GM12865 (cell line): ENCODE measurements around the gene BPIFB2.
"Not testable (repeated sequence)": the region's sequence is repeated elsewhere in the genome, so short reads cannot be mapped to it uniquely, and the experiment has no call there.

ENCODE experiments used
- DNase-seq: peaks from one replicate; pipeline ENCODE4 v3.0.0; 2010; ENCODE audit warnings: low read depth
- H3K4me3 ChIP-seq: 2 replicates; pipeline ENCODE4 v1.5.1; 2011; ENCODE audit warnings: mild to moderate bottlenecking, low read depth, low read length, control low read depth
- TF ChIP-seq, protein P1 (sequence below): IDR thresholded peaks from 2 replicates; pipeline ENCODE4 v1.5.1; 2011; ENCODE audit warnings: low read length, control low read depth, low read depth, inconsistent platforms; ENCODE audit not compliant: insufficient read depth; ENCODE audit errors: missing control alignments

Gene BPIFB2

DNA sequence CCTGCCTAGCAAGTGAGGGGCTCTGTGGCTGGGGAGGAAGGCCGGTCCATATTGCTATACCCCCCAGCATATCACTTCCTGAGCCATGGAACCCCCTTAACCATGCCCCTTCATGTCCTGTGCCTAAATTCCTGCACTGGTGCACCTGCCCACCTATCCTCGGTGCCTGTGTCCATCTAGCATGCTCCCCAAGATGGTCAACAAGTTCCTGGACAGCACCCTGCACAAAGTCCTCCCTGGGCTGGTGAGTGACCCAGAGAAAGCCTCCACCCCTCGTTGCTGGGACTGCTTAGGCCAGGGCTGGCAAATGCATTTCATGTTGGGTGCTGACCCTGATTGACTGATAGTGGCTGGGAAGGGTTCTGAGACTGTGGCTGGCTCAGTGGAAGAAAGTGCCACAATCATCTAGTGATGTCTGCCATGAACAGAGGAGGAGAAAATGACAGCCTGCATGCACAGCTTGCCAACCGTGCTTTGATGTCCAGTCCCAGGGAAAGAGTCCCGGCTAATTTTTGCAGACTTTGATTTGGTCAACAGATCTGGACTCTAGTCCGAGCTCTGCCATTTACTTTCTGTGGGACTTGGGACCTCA is 27.5 kb downstream of the BPIFB2 start:
- H3K4me3 ChIP-seq, result no peak overlapping the region
- TF ChIP-seq, protein P1, sequence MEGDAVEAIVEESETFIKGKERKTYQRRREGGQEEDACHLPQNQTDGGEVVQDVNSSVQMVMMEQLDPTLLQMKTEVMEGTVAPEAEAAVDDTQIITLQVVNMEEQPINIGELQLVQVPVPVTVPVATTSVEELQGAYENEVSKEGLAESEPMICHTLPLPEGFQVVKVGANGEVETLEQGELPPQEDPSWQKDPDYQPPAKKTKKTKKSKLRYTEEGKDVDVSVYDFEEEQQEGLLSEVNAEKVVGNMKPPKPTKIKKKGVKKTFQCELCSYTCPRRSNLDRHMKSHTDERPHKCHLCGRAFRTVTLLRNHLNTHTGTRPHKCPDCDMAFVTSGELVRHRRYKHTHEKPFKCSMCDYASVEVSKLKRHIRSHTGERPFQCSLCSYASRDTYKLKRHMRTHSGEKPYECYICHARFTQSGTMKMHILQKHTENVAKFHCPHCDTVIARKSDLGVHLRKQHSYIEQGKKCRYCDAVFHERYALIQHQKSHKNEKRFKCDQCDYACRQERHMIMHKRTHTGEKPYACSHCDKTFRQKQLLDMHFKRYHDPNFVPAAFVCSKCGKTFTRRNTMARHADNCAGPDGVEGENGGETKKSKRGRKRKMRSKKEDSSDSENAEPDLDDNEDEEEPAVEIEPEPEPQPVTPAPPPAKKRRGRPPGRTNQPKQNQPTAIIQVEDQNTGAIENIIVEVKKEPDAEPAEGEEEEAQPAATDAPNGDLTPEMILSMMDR, result no peak
- DNase-seq, result no peak

DNA sequence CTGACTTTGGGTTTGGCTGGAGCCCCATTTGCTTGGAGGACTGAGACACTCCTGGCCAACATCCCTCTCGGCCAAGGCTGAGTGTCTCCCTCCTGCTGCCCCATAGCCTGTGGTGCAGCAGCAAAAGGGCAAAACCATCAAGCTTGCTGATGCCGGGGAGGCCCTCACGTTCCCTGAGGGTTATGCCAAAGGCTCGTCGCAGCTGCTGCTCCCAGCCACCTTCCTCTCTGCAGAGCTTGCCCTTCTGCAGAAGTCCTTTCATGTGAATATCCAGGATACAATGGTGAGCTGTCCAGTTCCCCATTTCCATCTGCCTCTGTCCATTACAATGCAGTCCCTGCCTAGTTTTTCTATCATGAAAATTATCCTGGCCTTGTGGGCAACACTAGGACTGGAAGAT is 30.0 kb downstream of the BPIFB2 start:
- H3K4me3 ChIP-seq, result no peak overlapping the region
- TF ChIP-seq, protein P1, result no peak
- DNase-seq, result no peak

DNA sequence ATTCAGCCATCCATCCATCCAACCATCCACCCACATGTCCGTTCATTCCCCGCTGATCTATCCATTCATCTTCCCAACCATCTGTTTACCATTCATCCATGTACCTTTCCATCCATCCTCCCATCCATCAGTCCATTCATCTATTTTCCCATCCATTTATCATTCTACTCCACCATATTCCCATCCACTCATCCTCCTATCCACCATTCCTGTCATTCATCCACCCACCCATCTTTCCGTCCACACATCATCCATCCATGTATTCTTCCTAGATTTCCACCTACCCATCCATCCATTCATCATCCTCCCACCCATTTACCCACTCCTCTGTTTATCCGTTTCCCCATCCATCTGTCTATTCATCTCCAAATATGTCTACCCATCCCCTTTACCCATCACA is 30.7 kb downstream of the BPIFB2 start:
- TF ChIP-seq, protein P1, result no peak
- H3K4me3 ChIP-seq, result no peak overlapping the region
- DNase-seq, result no peak

DNA sequence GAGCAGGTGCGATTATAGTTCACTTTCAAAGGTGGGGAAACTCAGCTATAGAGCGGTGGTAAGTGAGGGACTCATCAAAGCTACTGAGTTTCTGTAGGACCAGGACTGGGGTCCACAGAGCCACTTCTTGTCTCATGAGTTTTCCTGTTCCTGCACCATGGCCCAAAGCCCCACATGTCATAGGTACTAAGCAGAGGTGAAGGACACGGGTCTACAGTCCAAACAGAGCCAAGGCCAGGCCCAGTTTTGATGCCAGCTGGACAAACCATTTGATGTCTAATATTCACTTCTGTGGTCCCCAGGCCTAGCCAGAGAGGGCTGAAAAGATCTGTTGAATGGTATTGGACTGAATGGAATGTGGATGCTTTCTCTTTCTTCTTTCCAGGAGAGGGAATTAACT is 34.9 kb downstream of the BPIFB2 start:
- H3K4me3 ChIP-seq, result no peak overlapping the region
- TF ChIP-seq, protein P1, result no peak
- no peak for DNase-seq

DNA sequence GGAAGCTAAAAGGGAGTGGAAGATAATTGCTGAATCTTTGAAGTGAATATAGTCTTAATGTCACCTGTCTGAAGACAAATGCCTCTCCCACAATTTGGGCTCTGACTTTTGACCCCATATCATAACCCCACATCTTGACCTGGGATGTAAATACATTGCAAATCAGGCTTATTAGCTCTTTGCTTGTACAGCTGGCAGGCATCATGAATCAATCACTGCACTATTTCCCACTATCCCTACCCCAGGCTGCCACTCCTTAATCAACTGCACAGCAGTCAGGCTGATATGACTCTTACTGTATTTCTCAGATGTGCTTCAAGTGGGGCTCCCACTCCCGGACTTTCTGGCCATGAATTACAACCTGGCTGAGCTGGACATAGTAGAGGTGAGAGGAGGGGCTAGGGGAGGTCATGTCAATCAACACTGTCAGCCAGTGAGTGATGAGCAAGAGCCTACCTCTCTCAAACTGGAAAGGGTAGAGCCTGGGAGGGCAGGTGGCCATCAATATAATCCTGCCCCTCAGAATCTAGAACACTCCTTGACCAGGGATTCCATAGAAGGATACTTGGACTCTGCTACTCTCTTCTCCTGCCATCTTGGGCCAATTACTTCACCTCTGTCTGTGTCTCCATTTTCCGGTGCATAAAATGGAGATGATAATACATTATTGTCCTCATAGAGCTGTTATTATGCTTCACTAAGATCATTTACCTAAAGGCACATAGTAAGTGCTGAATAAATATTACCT is 35.7 kb downstream of the BPIFB2 start:
- no peak overlapping the region for H3K4me3 ChIP-seq
- DNase-seq, result no peak
- TF ChIP-seq, protein P1, result no peak

DNA sequence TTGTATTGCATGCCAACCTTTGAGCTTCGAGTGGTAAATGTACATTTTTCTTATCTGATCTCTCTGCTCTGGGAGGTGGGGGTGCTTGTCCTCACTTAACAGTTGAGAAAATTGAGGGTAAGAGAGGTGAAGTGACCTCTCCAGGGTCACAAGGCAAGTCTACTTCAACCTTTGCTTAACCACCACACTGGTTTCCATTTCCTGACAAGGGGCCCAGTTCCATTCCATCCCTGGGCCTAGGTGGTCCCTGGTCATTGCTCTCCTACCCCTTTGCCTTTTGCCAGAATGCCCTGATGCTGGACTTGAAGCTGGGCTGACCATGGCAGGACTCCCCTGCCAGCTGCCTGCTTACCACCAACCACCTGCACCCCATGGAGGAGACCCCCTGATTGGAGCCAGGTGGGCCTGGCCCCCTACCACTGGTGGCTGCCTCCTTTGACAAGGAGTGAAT is 36.3 kb downstream of the BPIFB2 start:
- TF ChIP-seq, protein P1, result no peak
- DNase-seq, result no peak
- no peak overlapping the region for H3K4me3 ChIP-seq

DNA sequence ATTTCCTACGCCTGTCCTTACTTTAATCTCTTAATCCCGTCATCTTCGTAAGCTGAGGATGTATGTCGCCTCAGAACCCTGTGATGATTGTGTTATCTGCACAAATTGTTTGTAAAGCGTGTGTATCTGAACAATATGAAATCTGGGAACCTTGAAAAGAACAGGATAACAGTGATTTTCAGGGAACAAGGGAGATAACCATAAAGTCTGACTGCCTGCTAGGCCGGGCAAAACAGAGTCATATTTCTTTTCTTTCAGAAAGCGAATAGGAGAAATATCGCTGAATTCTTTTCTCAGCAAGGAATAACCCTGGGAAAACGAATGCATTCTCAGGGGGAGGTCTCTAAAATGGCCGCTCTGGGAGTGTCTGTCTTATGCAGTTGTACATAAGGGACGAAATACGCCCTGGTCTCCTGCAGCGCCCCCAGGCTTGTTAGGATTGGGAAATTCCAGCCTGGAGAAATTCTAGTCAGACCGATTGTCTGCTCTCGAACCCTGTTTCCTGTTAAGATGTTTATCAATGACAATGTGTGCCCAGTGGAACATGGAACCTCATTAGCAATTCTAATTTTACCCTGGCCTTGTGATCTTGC is 37.7 kb downstream of the BPIFB2 start:
- DNase-seq, H3K4me3 ChIP-seq: not testable (repeated sequence)
